Osteocyte (in vitro differentiated cells): Measurements from ENCODE around the gene IGSF9. TPM values are rescaled to one million over a fixed set of nuclear protein-coding genes. Genes with fewer than 3 reads are reported as not detected.
A peak's percentile ranks its signal among the peaks of the same experiment; 100 is the strongest.

Experiments
- DNase-seq: peaks from one replicate; pipeline ENCODE4 v3.0.0; 2021; ENCODE audit warnings: mixed read lengths; ENCODE audit not compliant: unreplicated experiment; ENCODE audit errors: extremely low spot score
- H3K27ac Mint-ChIP-seq: one replicate; pipeline ENCODE4 v1.8.0; 2021; ENCODE audit warnings: mild to moderate bottlenecking, mixed read lengths; ENCODE audit not compliant: unreplicated experiment
- H3K27me3 Mint-ChIP-seq: one replicate; pipeline ENCODE4 v1.8.0; 2021; ENCODE audit warnings: mixed read lengths; ENCODE audit not compliant: unreplicated experiment
- H3K36me3 Mint-ChIP-seq: one replicate; pipeline ENCODE4 v1.8.0; 2021; ENCODE audit warnings: mixed read lengths; ENCODE audit not compliant: unreplicated experiment
- H3K4me1 Mint-ChIP-seq: one replicate; pipeline ENCODE4 v1.8.0; 2021; ENCODE audit warnings: mixed read lengths; ENCODE audit not compliant: unreplicated experiment
- H3K4me3 Mint-ChIP-seq: one replicate; pipeline ENCODE4 v1.8.0; 2021; ENCODE audit warnings: mild to moderate bottlenecking, moderate library complexity, mixed read lengths; ENCODE audit not compliant: unreplicated experiment
- H3K9me3 Mint-ChIP-seq: one replicate; pipeline ENCODE4 v1.8.0; 2021; ENCODE audit warnings: mixed read lengths; ENCODE audit not compliant: unreplicated experiment
- total RNA-seq: library from RNA; stranded (reverse); gene quantifications from 2 replicates; pipeline ENCODE4 v1.2.1, GENCODE V29; 2021
- TF ChIP-seq, protein P1 (sequence below): fragments of 200-600 bp; sonication (generic); IDR thresholded peaks from 2 replicates; pipeline ENCODE4 v1.5.0; 2021; ENCODE audit warnings: antibody characterized with exemption, mild to moderate bottlenecking, moderate library complexity

The IGSF9 gene
- total RNA-seq, 1 donor from 2014 or later = not detected

- Mint-ChIP-seq H3K27me3 (peaks cover 59% of the 10 kb centered on the region), H3K4me1 (peaks cover 12% of the 10 kb centered on the region), H3K9me3 (no peaks in the 10 kb centered on the region), H3K27ac (no peak overlapping the region), H3K36me3 (no peaks in the 10 kb centered on the region), H3K4me3 (peak overlapping the region; percentile 59)
- DNase-seq = no peak
- TF ChIP-seq, protein P1, sequence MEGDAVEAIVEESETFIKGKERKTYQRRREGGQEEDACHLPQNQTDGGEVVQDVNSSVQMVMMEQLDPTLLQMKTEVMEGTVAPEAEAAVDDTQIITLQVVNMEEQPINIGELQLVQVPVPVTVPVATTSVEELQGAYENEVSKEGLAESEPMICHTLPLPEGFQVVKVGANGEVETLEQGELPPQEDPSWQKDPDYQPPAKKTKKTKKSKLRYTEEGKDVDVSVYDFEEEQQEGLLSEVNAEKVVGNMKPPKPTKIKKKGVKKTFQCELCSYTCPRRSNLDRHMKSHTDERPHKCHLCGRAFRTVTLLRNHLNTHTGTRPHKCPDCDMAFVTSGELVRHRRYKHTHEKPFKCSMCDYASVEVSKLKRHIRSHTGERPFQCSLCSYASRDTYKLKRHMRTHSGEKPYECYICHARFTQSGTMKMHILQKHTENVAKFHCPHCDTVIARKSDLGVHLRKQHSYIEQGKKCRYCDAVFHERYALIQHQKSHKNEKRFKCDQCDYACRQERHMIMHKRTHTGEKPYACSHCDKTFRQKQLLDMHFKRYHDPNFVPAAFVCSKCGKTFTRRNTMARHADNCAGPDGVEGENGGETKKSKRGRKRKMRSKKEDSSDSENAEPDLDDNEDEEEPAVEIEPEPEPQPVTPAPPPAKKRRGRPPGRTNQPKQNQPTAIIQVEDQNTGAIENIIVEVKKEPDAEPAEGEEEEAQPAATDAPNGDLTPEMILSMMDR = no peak
Observed at GRCh38 chr1:159944623-159945455, 574 bp downstream of the IGSF9 start.

DNA sequence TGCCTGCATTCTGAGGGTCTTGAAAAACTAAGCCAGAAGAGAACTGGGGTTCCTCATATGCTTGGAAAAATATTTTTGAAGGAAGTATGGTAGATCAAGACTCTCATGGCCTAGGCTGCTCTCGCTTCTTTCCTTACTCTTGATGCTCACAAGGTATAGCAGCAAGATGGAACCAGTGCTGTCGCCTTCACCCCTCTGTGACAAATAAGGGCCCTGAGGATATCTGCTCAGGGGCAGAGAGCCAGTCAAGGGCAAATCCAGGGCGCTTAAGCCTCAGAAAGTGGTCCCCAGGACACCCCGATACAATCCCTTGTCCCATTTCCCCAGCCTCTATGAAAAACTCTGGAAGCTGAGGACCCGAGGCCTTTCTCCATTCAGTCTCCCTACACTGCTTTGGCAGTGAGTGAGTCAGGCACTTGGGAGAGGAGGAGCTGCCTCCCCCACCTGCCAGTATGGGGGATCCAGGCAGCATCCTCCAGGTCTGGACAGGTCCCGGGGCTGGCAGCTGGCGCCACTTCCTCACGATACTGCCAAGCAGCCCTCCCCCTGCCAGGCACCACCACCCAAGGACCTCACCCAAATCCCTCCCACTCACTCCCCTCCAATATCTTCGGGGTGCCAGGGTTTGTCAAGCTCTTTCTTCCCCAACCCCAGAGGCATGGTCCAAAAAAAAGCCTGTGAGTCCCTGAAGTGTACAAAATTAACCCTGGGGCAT is 1.3 kb downstream of the IGSF9 start:
- Mint-ChIP-seq H3K4me1 (peaks cover 12% of the 10 kb centered on the region), H3K27ac (no peak overlapping the region), H3K36me3 (no peaks in the 10 kb centered on the region), H3K4me3 (no peak overlapping the region), H3K27me3 (peaks cover 67% of the 10 kb centered on the region), H3K9me3 (no peaks in the 10 kb centered on the region)
- DNase-seq = no peak
- TF ChIP-seq, protein P1 = no peak

DNA sequence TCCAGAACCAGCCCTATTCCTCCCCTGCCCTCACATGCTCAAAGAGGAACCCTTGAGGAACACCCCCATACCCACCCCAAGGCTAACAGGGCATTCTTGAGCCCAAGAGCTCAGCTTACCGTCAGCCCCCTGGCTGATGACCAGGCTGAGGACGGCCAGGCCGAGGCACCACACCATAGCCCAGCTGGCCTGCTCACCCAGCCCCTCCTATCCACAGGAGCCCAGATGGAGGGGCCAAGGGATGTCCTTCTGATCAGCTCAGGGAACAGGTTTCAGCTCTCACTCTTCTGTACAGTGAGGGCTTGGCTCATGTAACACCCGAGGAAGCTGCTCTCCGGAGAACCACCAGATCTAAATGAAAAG is 2.2 kb downstream of the IGSF9 start:
- Mint-ChIP-seq H3K4me3 (no peak overlapping the region), H3K27me3 (peaks cover 72% of the 10 kb centered on the region), H3K27ac (no peak overlapping the region), H3K9me3 (no peaks in the 10 kb centered on the region), H3K36me3 (no peaks in the 10 kb centered on the region), H3K4me1 (peaks cover 12% of the 10 kb centered on the region)
- TF ChIP-seq, protein P1 = no peak
- DNase-seq = no peak

DNA sequence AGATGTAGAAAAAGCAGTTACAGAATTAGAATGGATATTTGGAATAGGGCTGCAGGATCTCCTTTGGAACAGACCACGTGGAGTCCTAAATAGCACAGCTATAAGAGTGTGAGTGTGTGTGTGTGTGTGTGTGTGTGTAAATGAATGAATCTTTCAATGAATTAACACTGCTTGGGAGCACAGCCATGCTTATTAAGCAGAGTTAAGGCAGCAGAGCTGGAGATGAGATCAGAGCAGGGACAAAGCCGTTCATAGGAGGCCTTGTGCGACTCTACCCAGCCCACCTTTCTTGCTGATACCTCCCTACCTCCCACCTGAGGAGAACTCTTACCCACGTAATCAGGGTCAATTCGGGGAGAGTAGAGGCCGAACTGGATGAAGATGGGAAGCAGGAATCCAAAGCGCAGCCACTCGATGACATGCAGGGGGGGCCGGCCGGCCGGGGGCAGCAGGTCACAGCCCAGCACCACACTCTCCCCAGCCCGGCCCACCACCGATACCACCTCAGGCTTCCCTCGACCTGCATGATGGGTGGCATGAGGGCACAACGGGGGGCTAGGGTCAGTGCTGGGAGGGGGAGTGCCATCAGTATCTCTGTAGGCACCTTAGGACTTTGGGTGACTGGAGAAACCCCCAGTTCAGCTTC is 2.7 kb downstream of the IGSF9 start:
- Mint-ChIP-seq H3K4me1 (peaks cover 12% of the 10 kb centered on the region), H3K4me3 (no peak overlapping the region), H3K27ac (no peak overlapping the region), H3K27me3 (peaks cover 75% of the 10 kb centered on the region), H3K36me3 (no peaks in the 10 kb centered on the region), H3K9me3 (no peaks in the 10 kb centered on the region)
- no peak for DNase-seq
- TF ChIP-seq, protein P1 = no peak
